ENCODE data around the gene NAALADL2.

- TF ChIP-seq CTCF (IDR thresholded peaks at IDR 0.05) (no peak), POLR2A (IDR thresholded peaks at IDR 0.05; ENCODE audit: low read depth) (no peak), POLR2AphosphoS5 (IDR thresholded peaks at IDR 0.05) (no peak), EP300 (IDR thresholded peaks at IDR 0.05) (no peak)
Measured at GRCh38 chr3:174822320-174822719, 36.8 kb upstream of the NAALADL2 start.
